Esophagus muscularis mucosa (tissue), 4 donors: ENCODE data around the gene AIG1. TPM values are rescaled to one million over a fixed set of nuclear protein-coding genes. Genes with fewer than 3 reads are reported as not detected.

Source experiments
- DNase-seq: peaks from one replicate; pipeline ENCODE4 v3.0.0-alpha.2; 2017; ENCODE audit errors: extremely low spot score
- H3K27ac ChIP-seq, 4 donors: fragments of 200-600 bp; sonication (generic); replicated peaks in 1 of 4; 1 replicate in 3 of 4; 2 replicates in 1 of 4; pipeline ENCODE4 v1.5.1; 2016 to 2019; ENCODE audit warnings: mild to moderate bottlenecking in 1 of 4
- H3K27me3 ChIP-seq, 4 donors: fragments of 200-600 bp; sonication (generic); one replicate each; pipeline versions ENCODE4 v1.5.1 to v1.6.0; 2016 to 2019
- H3K36me3 ChIP-seq, 4 donors: fragments of 200-600 bp; sonication (generic); one replicate each; pipeline ENCODE4 v1.5.1; 2016 to 2019
- H3K4me1 ChIP-seq, 4 donors: fragments of 200-600 bp; sonication (generic); one replicate each; pipeline ENCODE4 v1.5.1; 2016 to 2019
- H3K4me3 ChIP-seq, 4 donors: fragments of 200-600 bp; sonication (generic); 1 replicate in 2 of 4; 2 replicates in 2 of 4; pipeline ENCODE4 v1.5.1; 2016 to 2019; ENCODE audit warnings: mild to moderate bottlenecking in 4 of 4, moderate library complexity in 1 of 4
- H3K9me3 ChIP-seq, 4 donors: fragments of 200-600 bp; sonication (generic); 1 replicate in 3 of 4; 2 replicates in 1 of 4; pipeline ENCODE4 v1.5.1; 2016 to 2019
- EP300 ChIP-seq: sonication (generic); formaldehyde crosslinking; IDR thresholded peaks from one replicate; pipeline ENCODE4 v1.6.1; 2017; ENCODE audit warnings: antibody characterized with exemption
- POLR2A ChIP-seq: fragments of 450-650 bp; IDR thresholded peaks from one replicate; pipeline ENCODE4 v1.6.1; 2017; ENCODE audit warnings: antibody characterized with exemption, moderate library complexity, mild to moderate bottlenecking, low read depth
- POLR2AphosphoS5 ChIP-seq, 2 donors: sonication (generic); formaldehyde crosslinking; IDR thresholded peaks; one replicate each; pipeline ENCODE4 v1.6.1; 2017; ENCODE audit warnings: antibody characterized with exemption in 2 of 2
- WGBS: methylation state at CpG from one replicate; pipeline ENCODE4 v1.1.5; 2018; 5-methylcytosine and 5-hydroxymethylcytosine counted together
- intact Hi-C: fragments of 100-400 bp; cut with DNase I; formaldehyde crosslinking; loops from one replicate; pipeline ENCODE4 v1.15.1; 2023
- total RNA-seq, 4 donors: library from RNA; depleted of rRNA; stranded (reverse); fragments of >200 nt; gene quantifications; one replicate each; pipeline versions ENCODE4 v1.1.0 to v1.2.1, GENCODE V29; 2016
- TF ChIP-seq, protein P1 (sequence below), 3 experiments: fragments of 200-600 bp in 2 of 3; fragments of 450-650 bp in 1 of 3; sonication (generic) in 2 of 3; IDR thresholded peaks; one replicate each; pipeline ENCODE4 v1.5.1; 2017 to 2019; ENCODE audit warnings: antibody characterized with exemption in 3 of 3, mild to moderate bottlenecking in 2 of 3, moderate library complexity in 1 of 3

AIG1 gene
- total RNA-seq, 4 donors from 2014 or later = 21.0 to 26.3 (median 23.4) TPM

DNA sequence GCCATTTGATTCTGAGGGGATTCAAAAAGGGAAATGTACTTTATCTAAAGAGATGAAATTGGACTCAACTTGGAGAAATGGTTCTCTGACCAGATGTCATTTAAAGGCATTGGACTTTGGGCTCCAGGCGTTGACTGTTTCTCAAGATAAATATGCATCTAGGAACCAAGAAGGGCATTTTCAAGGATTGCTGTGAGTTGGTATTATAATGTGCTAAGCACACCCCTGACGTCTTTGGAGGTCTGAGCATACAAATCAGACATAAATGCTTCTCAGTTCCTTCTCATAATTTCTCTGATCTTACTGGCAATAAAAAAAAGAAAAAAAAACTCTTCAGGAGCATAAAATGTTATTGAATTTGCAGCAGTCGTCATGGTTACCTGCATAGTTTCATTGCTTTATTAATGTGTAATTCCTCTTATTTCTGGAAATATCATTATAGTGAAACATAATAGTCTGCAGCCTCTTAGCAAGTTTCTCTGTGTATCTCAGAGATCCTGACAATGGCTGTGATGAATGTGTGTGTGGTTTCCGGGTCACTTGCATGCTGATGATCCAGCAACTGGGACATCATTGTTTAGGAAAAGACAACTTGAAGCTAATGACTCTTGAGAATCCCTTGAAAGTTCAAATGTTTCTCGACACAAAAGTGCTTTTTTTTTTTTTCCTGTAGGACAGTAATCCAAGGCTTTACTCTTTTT, 136.0 kb downstream of the AIG1 start:
- TF ChIP-seq POLR2AphosphoS5 (IDR thresholded peaks at IDR 0.05) = no peak
- TF ChIP-seq, protein P1, sequence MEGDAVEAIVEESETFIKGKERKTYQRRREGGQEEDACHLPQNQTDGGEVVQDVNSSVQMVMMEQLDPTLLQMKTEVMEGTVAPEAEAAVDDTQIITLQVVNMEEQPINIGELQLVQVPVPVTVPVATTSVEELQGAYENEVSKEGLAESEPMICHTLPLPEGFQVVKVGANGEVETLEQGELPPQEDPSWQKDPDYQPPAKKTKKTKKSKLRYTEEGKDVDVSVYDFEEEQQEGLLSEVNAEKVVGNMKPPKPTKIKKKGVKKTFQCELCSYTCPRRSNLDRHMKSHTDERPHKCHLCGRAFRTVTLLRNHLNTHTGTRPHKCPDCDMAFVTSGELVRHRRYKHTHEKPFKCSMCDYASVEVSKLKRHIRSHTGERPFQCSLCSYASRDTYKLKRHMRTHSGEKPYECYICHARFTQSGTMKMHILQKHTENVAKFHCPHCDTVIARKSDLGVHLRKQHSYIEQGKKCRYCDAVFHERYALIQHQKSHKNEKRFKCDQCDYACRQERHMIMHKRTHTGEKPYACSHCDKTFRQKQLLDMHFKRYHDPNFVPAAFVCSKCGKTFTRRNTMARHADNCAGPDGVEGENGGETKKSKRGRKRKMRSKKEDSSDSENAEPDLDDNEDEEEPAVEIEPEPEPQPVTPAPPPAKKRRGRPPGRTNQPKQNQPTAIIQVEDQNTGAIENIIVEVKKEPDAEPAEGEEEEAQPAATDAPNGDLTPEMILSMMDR (IDR thresholded peaks at IDR 0.05) = no peak
- TF ChIP-seq POLR2A = no peak
- no peak for TF ChIP-seq EP300
- peaks cover 0 to 14% (median 11%) of the 10 kb centered on the region in 4 donors for H3K4me1 ChIP-seq
- no peak for DNase-seq
- no peak overlapping the region for H3K4me3 ChIP-seq
- H3K9me3 ChIP-seq = no peaks in the 10 kb centered on the region
- intact Hi-C loops = no loop called here
- no peak overlapping the region for H3K27ac ChIP-seq
- H3K36me3 ChIP-seq = no peaks in the 10 kb centered on the region
- 64% methylated on average over 5 of the region's 5 CpGs for WGBS
- H3K27me3 ChIP-seq = no peaks in the 10 kb centered on the region

DNA sequence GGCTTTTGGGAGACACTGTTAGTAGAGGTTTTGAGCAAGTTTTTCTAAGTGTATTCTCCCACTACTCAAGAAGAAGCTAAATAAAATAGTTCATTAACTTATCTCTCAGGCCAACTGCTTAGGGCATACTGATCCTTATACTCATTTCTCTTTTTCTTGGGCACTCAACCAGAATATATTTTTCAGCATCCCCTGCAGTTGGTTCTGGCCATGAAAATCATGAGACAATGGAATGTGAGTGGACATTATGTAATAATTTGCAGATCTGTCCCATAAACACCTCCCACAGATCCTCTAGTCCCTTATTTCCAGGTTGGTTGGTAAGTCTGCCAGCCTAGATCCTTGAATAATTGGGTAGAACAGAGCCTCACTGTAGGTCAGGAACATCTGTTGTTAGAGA, 136.7 kb downstream of the AIG1 start:
- Histone ChIP-seq H3K36me3 (no peaks in the 10 kb centered on the region), H3K27ac (no peak overlapping the region), H3K4me3 (no peak overlapping the region), H3K9me3 (no peaks in the 10 kb centered on the region), H3K27me3 (no peaks in the 10 kb centered on the region), H3K4me1 (peaks cover 0 to 14% (median 11%) of the 10 kb centered on the region in 4 donors)
- intact Hi-C loops = no loop called here
- DNase-seq = no peak
- no peak for TF ChIP-seq EP300
- TF ChIP-seq, protein P1 (IDR thresholded peaks at IDR 0.05) = no peak
- no peak for TF ChIP-seq POLR2A

- H3K4me1 ChIP-seq = peaks cover 0 to 14% (median 11%) of the 10 kb centered on the region in 4 donors
- no peaks in the 10 kb centered on the region for H3K36me3 ChIP-seq
- WGBS = 62% methylated on average over 5 of the region's 5 CpGs
- DNase-seq = no peak
- H3K27ac ChIP-seq = no peak overlapping the region
- H3K27me3 ChIP-seq = no peaks in the 10 kb centered on the region
- no peaks in the 10 kb centered on the region for H3K9me3 ChIP-seq
- H3K4me3 ChIP-seq = no peak overlapping the region
- intact Hi-C loops = no loop called here
- TF ChIP-seq POLR2AphosphoS5 (IDR thresholded peaks at IDR 0.05) (no peak), EP300 (no peak), POLR2A (no peak)
- TF ChIP-seq, protein P1 (IDR thresholded peaks at IDR 0.05) = no peak
Observed at GRCh38 chr6:143198312-143198711, 137.6 kb downstream of the AIG1 start.

DNA sequence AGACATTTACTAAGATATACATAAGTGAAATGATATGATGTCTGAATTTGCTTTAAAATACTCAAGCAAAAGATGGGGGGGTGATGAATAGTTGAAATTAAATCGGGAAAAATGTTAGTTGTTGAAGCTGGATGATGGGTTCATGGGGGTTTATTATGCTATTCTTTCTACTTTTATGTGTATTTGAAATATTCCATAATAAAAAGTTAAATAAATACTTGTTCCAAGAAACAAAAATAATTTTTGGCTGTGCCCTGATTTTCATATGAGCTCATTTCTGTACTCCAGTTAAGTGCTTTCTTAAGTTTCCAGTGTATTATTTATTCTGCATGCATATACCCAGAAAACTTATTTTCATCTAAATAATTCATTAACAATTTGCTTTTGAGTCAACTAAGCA, 138.6 kb downstream of the AIG1 start:
- H3K9me3 ChIP-seq = peaks cover 0 to 6% (median 3%) of the 10 kb centered on the region in 4 donors
- peaks cover 0 to 14% (median 11%) of the 10 kb centered on the region in 4 donors for H3K4me1 ChIP-seq
- DNase-seq = no peak
- TF ChIP-seq, protein P1 (IDR thresholded peaks at IDR 0.05) = no peak
- TF ChIP-seq EP300 (no peak), POLR2A (no peak), POLR2AphosphoS5 (IDR thresholded peaks at IDR 0.05) (no peak)
- no peak overlapping the region for H3K4me3 ChIP-seq
- no peaks in the 10 kb centered on the region for H3K36me3 ChIP-seq
- intact Hi-C loops = no loop called here
- WGBS = 77% methylated on average over 1 of the region's 1 CpG
- H3K27ac ChIP-seq = no peak overlapping the region
- H3K27me3 ChIP-seq = no peaks in the 10 kb centered on the region
